GM18526 (cell line): ENCODE data around the gene FNBP1.

ENCODE experiments used
- POLR2A ChIP-seq: IDR thresholded peaks from 3 replicates; pipeline ENCODE4 v1.6.1; 2011; ENCODE audit not compliant: insufficient read length; ENCODE audit errors: extremely low read depth

Gene FNBP1

DNA sequence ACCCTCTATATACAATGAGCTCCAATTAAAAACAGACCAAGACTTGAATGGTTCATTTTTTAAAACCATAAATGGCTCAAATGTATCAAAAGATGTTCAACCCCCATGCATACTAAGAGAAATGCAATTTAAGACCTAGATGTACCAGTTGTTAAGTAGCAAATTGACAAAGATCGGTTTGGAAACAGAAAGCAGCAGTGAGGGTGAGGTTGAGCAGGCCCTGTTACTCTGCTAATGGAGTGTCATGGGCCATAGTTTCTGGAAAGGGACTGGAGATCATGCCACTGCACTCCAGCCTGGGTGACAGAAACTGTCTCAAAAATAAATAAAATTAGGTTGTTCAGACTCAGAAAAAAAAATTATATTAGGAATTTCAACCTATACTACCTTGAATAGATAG is 55.0 kb downstream of the FNBP1 start:
- no peak for TF ChIP-seq POLR2A

DNA sequence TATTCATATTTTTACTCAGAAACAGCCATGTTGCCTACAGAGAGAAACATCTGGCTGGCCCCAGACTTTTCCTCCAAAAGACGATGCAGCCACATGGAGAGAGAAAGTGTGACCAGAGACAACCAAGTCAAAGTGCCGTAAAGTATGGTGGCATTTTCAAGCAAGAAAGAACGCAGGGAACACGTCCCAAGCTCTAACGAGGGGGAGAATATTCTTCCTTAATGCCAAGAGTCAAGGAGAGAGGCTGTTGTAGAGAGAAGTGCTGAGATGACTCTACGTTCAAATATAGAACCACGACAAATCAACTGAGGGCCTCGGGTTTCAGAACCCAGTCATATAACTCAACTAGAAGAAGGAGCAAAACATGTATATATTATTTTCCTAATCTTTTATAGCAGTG is 55.9 kb downstream of the FNBP1 start:
- TF ChIP-seq POLR2A, result no peak

DNA sequence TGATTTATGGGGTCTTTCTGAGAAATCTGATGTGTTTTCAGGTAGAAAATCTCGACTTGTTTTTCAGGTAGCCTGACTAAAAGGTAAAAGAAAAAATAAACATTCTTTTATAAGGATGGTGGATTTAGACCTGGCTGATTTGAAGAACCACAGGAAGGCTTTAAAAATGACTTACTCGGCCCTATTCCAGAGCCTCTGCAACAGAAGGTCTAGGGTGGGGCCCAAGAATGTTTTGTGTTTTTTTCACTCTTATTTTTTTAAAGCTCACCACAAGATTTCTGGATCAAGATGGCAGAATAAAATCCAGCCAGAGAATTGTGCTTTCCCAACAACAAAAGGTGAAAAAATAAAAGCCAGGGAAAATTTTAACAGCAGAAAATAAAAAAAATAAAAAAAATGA is 59.1 kb downstream of the FNBP1 start:
- TF ChIP-seq POLR2A, result no peak

DNA sequence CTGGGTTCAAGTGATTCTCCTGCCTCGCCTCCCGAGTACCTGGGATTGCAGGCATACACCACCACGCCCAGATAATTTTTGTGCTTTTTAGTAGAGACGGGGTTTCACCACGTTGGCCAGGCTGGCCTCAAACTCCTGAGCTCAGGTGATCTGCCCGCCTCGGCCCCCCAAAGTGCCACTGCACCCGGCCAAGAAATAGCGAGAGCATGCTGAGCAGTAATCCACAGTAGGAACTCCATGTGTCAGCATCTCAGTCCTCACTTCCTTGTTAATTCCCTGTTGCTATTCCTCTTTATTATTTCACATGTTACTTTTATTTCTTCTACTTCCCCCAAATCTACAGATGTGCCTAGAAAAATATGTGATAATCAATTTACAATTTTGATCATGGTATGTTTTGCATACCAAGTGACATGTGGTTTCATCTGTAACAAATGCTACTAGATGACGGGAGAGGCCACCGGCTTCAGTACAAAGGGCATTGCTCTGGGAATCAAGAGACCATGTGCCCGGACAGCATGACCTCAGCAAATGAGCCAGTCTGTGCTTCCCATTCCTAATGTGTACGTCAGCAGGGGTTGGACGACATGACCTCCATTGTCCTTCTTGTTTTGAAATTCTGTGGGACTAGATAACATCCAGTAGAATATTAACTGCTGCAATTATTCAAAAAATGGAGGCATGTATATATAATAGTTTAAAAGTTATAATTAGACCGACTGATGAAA is 61.6 kb downstream of the FNBP1 start:
- TF ChIP-seq POLR2A, result no peak

DNA sequence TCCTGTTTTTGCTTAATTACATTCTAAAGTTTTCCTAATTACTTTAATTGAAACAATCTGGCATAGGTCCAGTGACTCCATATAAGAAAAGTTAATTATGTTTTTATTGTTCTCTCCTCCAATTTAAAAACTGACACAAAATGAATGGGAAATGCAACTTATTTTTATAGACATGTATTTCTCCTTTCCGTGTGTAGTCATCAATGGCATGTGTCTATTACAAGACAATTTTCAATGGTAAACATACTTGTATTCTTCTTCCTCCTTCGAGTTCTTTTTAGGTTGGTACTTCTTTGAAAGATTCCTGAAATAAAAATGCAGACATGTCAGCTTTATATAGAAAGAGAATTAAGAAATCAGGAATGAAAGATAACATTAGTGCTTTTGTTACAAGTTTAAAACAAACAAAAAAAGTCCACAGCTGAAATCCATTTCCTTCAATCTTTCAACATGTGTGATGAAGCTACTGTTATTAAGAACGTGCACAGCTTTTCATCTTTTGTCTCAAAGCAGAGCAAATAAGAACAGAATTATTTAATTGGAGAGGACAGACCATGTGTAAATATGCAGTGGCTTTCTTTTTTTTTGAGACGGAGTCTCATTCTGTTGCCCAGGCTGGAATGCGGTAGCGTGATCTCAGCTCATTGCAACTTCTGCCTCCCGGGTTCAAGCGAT is 63.8 kb downstream of the FNBP1 start:
- TF ChIP-seq POLR2A, result no peak

DNA sequence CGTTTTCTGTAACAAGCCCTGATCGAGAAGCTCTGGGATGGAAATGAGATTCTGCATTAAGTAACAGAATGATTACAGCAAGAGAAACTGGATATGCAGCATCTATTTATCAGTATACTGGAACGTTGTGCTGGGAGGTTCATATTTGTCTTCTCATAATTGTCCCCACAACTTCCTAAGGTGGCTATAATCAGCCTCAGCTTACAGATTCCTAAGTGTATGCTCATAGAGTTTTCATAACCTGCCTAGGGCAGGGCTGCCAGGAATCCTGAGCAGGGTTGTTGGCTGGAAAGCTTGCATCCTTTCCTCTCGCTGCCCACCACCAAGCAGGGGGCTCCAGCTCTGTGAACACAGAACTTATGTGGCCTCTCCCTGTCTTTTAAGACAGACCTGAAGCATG is 70.2 kb downstream of the FNBP1 start:
- TF ChIP-seq POLR2A, result no peak

DNA sequence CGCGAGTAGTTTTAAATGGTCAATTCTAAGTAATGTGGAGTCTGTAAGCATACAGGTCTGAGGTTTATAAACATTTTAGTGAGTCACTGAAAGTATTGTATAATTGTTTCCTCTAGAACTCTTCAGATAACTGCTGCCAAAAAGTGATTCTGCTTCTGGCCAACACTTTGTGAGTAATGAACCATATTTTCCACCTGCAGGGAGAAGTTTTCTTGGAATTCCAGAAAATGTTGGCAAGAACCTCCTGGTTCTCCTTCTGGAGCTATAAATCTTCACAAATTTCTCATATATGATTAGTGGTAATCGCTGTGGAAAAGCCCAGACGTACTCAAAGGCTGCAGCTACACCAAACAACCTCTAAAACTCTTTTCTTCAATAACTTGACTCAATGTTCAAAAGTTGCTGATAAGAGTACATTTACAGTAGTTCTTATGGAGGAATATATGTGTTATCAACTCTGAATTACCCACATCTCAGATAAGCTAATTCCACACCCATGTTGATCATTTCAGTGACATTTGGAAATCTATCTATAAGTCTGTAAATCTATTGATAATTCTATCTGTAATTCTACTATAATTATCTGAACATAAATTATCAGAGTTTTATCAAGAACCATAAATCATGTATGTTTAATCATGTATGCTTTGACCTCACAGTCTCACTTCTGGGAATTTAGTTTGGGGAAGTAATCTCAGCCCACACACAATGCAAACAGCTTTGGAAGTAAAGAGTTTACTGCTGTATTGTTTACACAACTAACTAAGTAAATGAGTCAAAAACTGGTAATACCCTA is 74.1 kb downstream of the FNBP1 start:
- TF ChIP-seq POLR2A, result no peak

DNA sequence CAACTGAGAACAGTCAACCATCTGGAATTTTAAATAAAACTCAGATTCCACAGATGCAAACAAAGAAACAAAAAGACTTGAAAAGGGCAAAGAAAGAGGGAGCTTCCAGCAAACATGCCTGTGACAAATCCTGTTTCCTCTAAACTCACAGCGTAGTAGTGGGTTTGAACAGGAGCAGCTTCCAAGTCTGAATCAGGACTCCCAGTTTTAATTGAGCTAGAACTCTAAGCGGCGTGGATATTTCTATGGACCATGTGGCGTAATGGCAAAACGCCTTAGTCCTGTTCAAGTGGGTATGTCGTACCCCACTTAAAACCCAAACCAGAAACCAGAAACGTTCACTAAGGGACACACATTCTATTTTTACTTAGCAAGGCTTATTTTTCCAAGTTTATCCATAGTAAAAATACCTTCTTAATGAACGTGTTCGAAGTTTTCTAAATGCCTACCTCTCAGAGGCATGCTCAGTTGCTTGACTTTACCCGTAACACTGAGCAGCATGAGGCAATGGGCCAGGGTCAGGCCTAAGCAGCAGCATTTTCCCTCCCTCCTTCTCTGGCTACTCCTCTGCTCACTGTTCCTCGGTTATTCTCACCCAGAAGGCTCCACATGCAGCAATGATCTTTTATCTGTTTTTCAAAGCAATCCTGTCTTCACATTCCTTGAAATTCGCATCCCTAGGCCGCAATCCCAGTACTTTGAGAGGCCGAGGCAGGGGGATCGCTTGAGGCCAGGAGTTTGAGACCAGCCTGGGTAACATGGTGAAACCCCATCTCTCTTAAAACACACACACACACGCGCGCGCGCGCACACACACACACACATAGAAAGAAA is 77.9 kb downstream of the FNBP1 start:
- TF ChIP-seq POLR2A, result no peak

DNA sequence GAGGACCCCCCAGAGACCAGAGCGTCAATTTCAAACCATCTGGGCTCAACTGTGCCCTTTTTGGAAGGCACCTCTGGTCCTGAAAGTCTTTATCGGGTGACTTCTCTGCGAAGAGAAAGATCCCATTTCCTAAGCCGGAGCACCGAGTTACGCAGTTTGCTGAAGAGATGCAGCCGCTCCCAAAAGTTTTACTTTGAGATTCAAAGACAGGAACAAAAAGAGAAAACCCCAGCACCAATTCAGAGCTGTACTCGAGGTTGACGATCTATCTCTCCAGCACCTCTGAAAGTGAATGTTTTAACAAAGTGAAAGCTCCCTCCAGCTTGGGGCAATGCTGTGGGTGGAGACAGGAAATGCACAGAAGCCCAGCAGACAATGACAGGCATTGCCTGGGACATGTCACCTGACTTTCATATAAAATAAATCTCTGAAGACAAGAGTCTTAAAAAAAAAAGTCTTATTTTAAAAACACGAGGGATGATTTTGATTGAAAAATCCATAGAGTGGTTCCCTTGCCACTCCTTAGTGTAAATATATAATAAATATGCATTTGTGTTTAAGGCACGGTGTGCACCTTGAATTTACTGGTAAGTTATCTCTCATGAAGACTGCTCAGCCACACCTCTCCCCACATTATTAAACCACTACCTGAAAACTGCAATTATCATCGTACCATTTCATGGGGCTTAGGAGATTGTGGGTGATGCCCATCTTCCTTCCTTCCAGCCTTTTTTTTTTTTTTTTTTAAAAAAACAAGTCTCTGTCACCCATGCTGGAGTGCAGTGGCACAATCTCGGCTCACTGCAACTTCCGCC is 79.9 kb downstream of the FNBP1 start:
- no peak for TF ChIP-seq POLR2A

DNA sequence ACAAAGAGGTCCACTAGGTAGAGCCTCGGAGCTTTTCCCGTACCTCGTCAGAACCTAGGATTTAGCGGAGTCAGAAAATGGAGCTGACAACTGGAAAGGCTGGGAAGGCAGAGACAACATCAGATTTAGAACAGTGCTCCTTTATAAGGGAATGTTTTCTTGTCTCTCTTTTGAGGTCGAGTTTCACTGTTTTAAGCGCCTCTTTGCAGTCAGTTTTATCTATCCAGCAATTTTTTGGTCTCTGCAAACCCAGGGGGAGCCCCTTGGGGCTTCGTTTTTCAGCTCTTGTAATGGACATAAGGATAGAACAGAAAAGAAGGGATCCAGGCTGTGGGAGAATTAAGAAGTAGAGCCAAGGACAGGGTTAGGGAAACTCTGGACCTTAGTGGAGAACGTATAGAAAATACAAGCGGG is 80.5 kb downstream of the FNBP1 start:
- TF ChIP-seq POLR2A, result no peak

DNA sequence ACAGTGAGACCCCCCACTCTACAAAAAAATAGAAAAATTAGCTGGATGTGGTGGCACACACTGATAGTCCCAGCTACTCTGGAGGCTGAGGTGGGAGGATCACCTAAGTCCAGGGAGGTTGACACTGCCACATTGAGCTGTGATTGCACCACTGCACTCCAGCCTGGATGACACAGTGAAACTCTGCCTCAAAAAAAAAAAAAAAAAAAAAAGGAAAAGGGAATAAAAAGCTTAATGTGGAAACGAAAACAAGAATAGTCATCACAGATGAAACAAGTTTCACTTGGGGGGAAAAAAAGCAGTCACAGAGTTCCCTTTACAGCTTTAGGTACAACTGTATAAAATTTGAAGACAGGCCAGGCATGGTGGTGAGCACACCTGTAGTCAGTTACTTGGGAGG is 84.2 kb downstream of the FNBP1 start:
- TF ChIP-seq POLR2A, result no peak

DNA sequence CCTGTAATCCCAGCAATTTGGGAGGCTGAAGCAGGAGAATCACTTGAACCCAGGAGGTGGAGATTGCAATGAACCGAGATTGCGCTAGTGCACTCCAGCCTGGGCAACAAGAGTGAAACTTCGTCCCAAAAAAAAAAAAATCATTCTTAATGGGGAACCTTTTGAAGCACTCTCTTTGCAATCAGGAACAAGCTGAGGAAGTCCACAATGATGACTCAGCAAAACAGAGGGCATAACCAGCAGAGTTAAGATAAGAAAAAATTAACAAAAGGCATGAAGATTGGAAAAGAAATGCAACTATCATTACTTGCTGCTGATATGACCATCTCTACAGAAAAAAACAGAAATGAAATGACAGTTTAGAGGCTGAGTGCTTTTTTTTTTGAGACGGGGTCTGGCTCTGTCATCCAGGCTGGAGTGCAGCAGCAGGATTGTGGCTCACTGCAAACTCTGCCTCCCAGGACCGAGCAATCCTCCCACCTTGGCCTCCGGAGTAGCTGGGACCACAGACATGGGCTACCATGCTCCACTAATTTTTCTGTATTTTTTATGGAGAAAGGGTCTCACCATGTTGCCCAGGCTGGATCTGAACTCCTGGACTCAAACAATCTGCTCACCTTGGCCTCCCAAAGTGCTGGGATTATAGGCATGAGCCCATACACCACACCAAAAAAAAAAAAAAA is 88.0 kb downstream of the FNBP1 start:
- TF ChIP-seq POLR2A, result no peak

DNA sequence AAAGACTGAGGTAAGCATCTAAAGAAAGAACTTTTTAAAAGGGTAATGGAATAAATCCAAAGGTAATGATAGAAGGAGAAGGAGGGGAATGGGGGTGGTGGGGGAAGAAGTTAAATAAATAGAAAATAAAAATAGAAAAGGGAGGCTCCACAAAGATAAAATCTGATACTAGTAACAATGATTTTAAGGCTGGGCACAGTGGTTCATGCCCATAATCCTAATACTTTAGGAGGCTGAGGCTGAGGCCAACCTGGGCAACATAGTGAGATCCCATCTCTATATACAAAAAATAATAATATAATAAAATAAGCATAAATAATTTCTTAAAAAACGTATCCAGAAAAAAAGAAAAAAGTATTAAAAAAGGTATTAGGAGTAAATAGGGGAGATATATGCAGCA is 89.3 kb downstream of the FNBP1 start:
- no peak for TF ChIP-seq POLR2A

DNA sequence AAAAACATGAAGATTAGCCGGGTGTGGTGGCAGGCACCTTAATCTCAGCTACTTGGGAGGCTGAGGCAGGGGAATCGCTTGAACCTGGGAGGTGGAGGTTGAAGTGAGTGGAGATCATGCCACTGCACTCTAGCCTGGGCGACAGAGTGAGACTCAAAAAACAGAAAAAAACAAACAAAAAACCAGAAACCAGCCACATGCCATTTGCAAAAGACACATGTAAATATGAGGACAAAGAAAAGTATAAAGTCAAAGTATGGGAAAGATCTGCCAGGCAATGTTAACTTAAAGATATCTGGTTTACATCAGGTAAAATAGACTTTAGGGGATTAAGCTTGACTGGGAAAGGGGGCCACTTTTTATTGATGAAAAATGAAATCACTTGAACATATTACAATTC is 90.7 kb downstream of the FNBP1 start:
- no peak for TF ChIP-seq POLR2A
